MCF 10A (cell line): Measurements from ENCODE around the gene RAP1A. TPM values are rescaled to one million over a fixed set of nuclear protein-coding genes. Genes with fewer than 3 reads are reported as not detected.

Source experiments
- BruUV-seq: library from RNA; stranded (reverse); fragments of 400-500 nt; replicated peaks from 2 replicates; lab custom pipeline; 2021; lab: Mats Ljungman, UMichigan
- CTCF ChIA-PET: fragments of 300-600 bp; sonication (Branson Sonifier 250); formaldehyde crosslinking; extraction: SDS; loops from one replicate; lab custom pipeline; 2021; ENCODE audit warnings: antibody characterized with exemption, inconsistent platforms; lab: Yijun Ruan, JAX
- POLR2A ChIA-PET: fragments of 300-600, 350-650 bp; sonication (Branson Sonifier 250); formaldehyde crosslinking; extraction: SDS; loops from one replicate; lab custom pipeline; 2020; ENCODE audit warnings: antibody characterized with exemption, inconsistent platforms; lab: Yijun Ruan, JAX
- DNase-seq: peaks from one replicate; pipeline ENCODE4 v3.0.0-alpha.2; 2018; ENCODE audit not compliant: unreplicated experiment
- H3K27ac Mint-ChIP-seq: one replicate; pipeline ENCODE4 v1.8.0; 2022; ENCODE audit warnings: mild to moderate bottlenecking, low read depth, mixed read lengths; ENCODE audit not compliant: unreplicated experiment
- H3K27me3 Mint-ChIP-seq: one replicate; pipeline ENCODE4 v1.8.0; 2022; ENCODE audit warnings: mixed read lengths; ENCODE audit not compliant: insufficient read depth, unreplicated experiment
- H3K36me3 Mint-ChIP-seq: one replicate; pipeline ENCODE4 v1.8.0; 2022; ENCODE audit warnings: mild to moderate bottlenecking, moderate library complexity, mixed read lengths; ENCODE audit not compliant: insufficient read depth, unreplicated experiment
- H3K4me1 Mint-ChIP-seq: one replicate; pipeline ENCODE4 v1.8.0; 2022; ENCODE audit warnings: mixed read lengths; ENCODE audit not compliant: insufficient read depth, unreplicated experiment
- H3K4me3 Mint-ChIP-seq: one replicate; pipeline ENCODE4 v1.8.0; 2022; ENCODE audit warnings: mild to moderate bottlenecking, moderate library complexity, mixed read lengths; ENCODE audit not compliant: unreplicated experiment
- H3K9me3 Mint-ChIP-seq: one replicate; pipeline ENCODE4 v1.8.0; 2022; ENCODE audit warnings: mixed read lengths; ENCODE audit not compliant: unreplicated experiment
- CTCF ChIP-seq: fragments of 200-600 bp; IDR thresholded peaks from one replicate; pipeline ENCODE4 v1.8.0; 2022; ENCODE audit warnings: antibody characterized with exemption, mild to moderate bottlenecking; ENCODE audit not compliant: unreplicated experiment
- intact Hi-C: fragments of 100-400 bp; cut with micrococcal nuclease; formaldehyde crosslinking; loops from 2 replicates; pipeline ENCODE4 v1.14.1; 2022
- total RNA-seq: library from RNA; stranded (reverse); gene quantifications from 2 replicates; pipeline ENCODE4 v1.2.3, GENCODE V29; 2022

Gene RAP1A
- total RNA-seq, 1 experiment from 2014 or later, result 39.3 TPM

DNA sequence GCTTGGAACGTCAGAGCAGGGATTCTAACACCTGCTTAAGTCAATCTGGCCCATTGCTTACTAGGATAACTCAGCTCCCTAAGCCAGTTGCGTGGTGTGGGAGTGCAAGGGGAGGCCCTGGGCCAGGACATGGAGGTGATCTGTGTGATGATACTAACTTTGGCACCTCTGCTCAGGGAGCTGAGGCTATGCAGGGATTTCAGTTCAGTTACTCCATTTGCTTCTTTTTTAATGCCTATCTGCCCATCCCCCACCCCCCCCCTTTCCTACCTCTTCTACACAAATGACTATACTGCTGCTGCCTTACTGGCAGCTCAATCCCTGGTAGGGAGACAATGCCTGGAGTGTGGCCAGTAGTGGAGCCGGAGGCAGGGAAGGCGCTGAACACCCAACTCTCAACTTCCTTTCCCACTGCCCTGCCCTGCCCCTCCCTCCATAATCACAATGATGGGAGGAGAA is 100.1 kb downstream of the RAP1A start:
- H3K4me1 Mint-ChIP-seq, result peaks cover 32% of the 10 kb centered on the region
- peak; percentile 76 for DNase-seq
- POLR2A ChIA-PET, result interaction anchor here (1.4 to 3.4 kb wide), 2 partner anchors 19 to 37 kb away, joined by 3 to 14 read pairs; partner anchors contain the start of gene INKA2
- H3K27me3 Mint-ChIP-seq, result no peaks in the 10 kb centered on the region
- H3K36me3 Mint-ChIP-seq, result peaks cover 6% of the 10 kb centered on the region
- no peaks in the 10 kb centered on the region for H3K9me3 Mint-ChIP-seq
- no TSS peak for BruUV-seq
- CTCF ChIA-PET, result interaction anchor here (0.6 to 1.1 kb wide), 3 partner anchors 16 to 35 kb away, joined by 3 to 6 read pairs (median 4); no protein-coding TSS in a partner anchor
- no peak overlapping the region for H3K27ac Mint-ChIP-seq
- no peak overlapping the region for H3K4me3 Mint-ChIP-seq
- TF ChIP-seq CTCF, result no peak
- intact Hi-C loops, result no loop called here

GRCh38 chr1:111720274-111720976 is 100.8 kb downstream of the RAP1A start:
- ChIA-PET POLR2A (interaction anchor here (0.7 to 3.4 kb wide), 5 partner anchors 16 to 36 kb away, joined by 3 to 14 read pairs (median 3); partner anchors contain the start of gene INKA2), CTCF (interaction anchor here (1.1 to 1.7 kb wide), 2 partner anchors 26 to 212 kb away, joined by 3 to 4 read pairs; no protein-coding TSS in a partner anchor)
- peak overlapping the region; percentile 17 for H3K27ac Mint-ChIP-seq
- H3K36me3 Mint-ChIP-seq, result peaks cover 6% of the 10 kb centered on the region
- TF ChIP-seq CTCF, result no peak
- DNase-seq, result peak; percentile 49
- intact Hi-C loops, result no loop called here
- H3K4me1 Mint-ChIP-seq, result peaks cover 32% of the 10 kb centered on the region
- H3K27me3 Mint-ChIP-seq, result no peaks in the 10 kb centered on the region
- no TSS peak for BruUV-seq
- no peak overlapping the region for H3K4me3 Mint-ChIP-seq
- H3K9me3 Mint-ChIP-seq, result no peaks in the 10 kb centered on the region

DNA sequence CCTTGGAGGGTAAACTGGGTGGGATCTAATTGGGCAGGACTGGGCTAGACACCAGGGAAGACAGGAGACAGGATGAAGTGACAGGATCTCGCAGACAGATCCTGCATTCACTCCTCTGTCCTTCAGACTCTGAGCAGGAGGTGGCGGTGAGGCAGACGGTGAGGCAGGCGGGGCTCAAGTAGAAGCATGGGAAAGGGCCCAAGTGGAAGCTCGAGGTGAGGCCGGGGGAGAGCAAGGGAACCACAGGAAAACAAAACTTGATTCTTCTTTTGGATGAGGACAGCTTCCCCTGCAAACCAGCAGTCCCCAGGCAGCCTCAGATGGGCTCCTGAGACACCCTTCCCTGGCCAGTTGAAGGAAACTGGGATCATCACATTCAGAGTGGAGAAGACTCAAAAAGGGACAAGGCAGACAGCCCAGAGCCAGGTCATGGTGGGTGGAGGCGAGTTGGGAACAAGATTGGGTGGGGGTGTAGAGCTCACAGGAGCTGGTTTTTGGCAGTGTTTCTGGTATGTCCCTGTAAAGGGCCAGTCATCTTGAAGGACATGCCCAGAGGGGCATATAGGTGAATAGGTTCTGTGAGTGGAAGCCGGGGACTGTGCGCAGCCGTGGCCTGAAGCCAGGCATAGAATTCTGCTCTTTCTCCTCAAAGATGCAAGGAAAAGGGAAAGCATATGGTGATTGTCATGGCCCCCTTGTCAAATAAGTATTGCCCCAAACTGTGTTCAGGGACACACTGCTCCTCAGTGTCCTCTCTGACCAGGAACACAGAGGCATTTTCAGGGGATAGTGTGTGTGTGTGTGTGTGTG is 101.6 kb downstream of the RAP1A start:
- peak overlapping the region; percentile 1 for H3K4me3 Mint-ChIP-seq
- POLR2A ChIA-PET, result interaction anchor here (0.6 to 3.4 kb wide), 9 partner anchors 17 to 317 kb away, joined by 3 to 14 read pairs (median 3); partner anchors contain the start of gene INKA2

More for the DNA sequence above, 101.6 kb downstream of the RAP1A start:
- TF ChIP-seq CTCF, result no peak
- peak; percentile 78 for DNase-seq
- H3K27ac Mint-ChIP-seq, result peak overlapping the region; percentile 17
- intact Hi-C loops, result no loop called here
- H3K9me3 Mint-ChIP-seq, result no peaks in the 10 kb centered on the region
- H3K27me3 Mint-ChIP-seq, result no peaks in the 10 kb centered on the region
- H3K36me3 Mint-ChIP-seq, result peaks cover 6% of the 10 kb centered on the region
- peaks cover 32% of the 10 kb centered on the region for H3K4me1 Mint-ChIP-seq
- no TSS peak for BruUV-seq
- CTCF ChIA-PET, result interaction anchor here (0.5 to 1.7 kb wide), 3 partner anchors 26 to 310 kb away, joined by 3 to 5 read pairs (median 4); no protein-coding TSS in a partner anchor
